Neutrophil (primary cell): ENCODE results near the gene HYAL1.

Experiments used
- H3K27ac ChIP-seq: fragments of 200-600 bp; sonication (generic); 2 replicates; pipeline ENCODE4 v1.5.1; 2016; ENCODE audit warnings: mild to moderate bottlenecking, moderate library complexity
- H3K27me3 ChIP-seq: fragments of 200-600 bp; sonication (generic); 2 replicates; pipeline ENCODE4 v1.6.0; 2016; ENCODE audit warnings: mild to moderate bottlenecking
- H3K36me3 ChIP-seq: fragments of 200-600 bp; sonication (generic); 2 replicates; pipeline ENCODE4 v1.5.1; 2017
- H3K4me1 ChIP-seq, 2 experiments: fragments of 200-600 bp in 1 of 2; sonication (generic) in 1 of 2; 1 replicate in 1 of 2; 2 replicates in 1 of 2; pipeline versions ENCODE4 v1.5.1 to v1.6.1; 2013 to 2016; ENCODE audit warnings: low read depth in 1 of 2, low read length in 1 of 2, mild to moderate bottlenecking in 1 of 2, moderate library complexity in 1 of 2; ENCODE audit not compliant: control insufficient read depth in 1 of 2, insufficient read depth in 1 of 2
- H3K4me3 ChIP-seq, 2 experiments: fragments of 200-600 bp in 1 of 2; sonication (generic) in 1 of 2; 1 replicate in 1 of 2; 2 replicates in 1 of 2; pipeline ENCODE4 v1.5.1; 2013 to 2016; ENCODE audit warnings: low read depth in 1 of 2, low read length in 1 of 2, mild to moderate bottlenecking in 1 of 2, moderate library complexity in 1 of 2
- H3K9me3 ChIP-seq: fragments of 200-600 bp; sonication (generic); 2 replicates; pipeline ENCODE4 v1.5.1; 2016
- TF ChIP-seq, protein P1 (sequence below): fragments of 200-600 bp; sonication (generic); IDR thresholded peaks from 2 replicates; pipeline ENCODE4 v1.5.1; 2016; ENCODE audit warnings: antibody characterized with exemption

The HYAL1 gene

DNA sequence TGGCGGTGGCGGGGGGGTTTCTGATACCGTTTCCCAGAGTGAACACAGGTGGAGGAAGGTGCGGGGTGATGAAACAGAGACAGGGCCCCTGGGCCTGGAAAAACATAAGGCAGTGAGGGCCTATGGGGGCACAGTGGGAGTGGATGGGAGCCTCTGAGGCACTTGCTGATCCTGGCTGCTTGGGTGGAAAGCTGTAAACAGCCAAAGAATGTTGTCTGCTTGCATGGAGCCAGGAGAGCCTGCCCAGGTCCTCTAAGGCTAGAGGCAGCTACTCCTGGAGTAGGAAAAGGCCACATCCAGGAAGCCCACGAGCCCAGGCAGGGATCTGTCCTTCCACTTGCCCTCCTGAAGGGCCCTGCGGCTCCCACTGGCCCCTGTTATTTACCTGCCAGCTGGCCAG is 37.4 kb downstream of the HYAL1 start:
- H3K4me1 ChIP-seq: peaks cover under 1 to 1% of the 10 kb centered on the region in 2 experiments
- peaks cover 18% of the 10 kb centered on the region for H3K36me3 ChIP-seq
- TF ChIP-seq, protein P1, sequence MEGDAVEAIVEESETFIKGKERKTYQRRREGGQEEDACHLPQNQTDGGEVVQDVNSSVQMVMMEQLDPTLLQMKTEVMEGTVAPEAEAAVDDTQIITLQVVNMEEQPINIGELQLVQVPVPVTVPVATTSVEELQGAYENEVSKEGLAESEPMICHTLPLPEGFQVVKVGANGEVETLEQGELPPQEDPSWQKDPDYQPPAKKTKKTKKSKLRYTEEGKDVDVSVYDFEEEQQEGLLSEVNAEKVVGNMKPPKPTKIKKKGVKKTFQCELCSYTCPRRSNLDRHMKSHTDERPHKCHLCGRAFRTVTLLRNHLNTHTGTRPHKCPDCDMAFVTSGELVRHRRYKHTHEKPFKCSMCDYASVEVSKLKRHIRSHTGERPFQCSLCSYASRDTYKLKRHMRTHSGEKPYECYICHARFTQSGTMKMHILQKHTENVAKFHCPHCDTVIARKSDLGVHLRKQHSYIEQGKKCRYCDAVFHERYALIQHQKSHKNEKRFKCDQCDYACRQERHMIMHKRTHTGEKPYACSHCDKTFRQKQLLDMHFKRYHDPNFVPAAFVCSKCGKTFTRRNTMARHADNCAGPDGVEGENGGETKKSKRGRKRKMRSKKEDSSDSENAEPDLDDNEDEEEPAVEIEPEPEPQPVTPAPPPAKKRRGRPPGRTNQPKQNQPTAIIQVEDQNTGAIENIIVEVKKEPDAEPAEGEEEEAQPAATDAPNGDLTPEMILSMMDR: no peak
- H3K9me3 ChIP-seq: no peaks in the 10 kb centered on the region
- peaks cover 49% of the 10 kb centered on the region for H3K27me3 ChIP-seq
- H3K27ac ChIP-seq: no peak overlapping the region
- no peak overlapping the region for H3K4me3 ChIP-seq

DNA sequence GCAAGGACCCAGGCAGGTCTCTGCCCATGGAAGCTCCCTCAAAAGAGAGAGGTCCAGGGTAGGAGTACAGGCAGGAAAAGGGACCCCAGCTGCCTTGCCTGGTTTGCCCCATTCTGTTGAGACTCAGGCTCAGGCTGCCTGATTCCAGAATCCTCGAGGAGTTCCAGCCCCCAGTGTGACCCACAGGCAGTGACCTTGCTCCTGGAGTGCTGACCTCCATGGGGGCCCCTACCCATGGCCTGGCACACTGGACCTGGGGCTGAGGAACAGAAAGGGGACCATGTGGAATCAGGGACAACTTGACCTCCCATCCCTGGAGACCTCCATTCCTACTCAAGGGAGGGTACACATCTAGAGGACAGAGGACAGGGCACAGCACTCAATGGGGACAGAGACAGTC is 37.8 kb downstream of the HYAL1 start:
- no peak overlapping the region for H3K4me3 ChIP-seq
- H3K36me3 ChIP-seq: peaks cover 21% of the 10 kb centered on the region
- no peaks in the 10 kb centered on the region for H3K9me3 ChIP-seq
- peaks cover 49% of the 10 kb centered on the region for H3K27me3 ChIP-seq
- no peak overlapping the region for H3K27ac ChIP-seq
- TF ChIP-seq, protein P1: no peak
- peaks cover 5 to 6% of the 10 kb centered on the region in 2 experiments for H3K4me1 ChIP-seq

DNA sequence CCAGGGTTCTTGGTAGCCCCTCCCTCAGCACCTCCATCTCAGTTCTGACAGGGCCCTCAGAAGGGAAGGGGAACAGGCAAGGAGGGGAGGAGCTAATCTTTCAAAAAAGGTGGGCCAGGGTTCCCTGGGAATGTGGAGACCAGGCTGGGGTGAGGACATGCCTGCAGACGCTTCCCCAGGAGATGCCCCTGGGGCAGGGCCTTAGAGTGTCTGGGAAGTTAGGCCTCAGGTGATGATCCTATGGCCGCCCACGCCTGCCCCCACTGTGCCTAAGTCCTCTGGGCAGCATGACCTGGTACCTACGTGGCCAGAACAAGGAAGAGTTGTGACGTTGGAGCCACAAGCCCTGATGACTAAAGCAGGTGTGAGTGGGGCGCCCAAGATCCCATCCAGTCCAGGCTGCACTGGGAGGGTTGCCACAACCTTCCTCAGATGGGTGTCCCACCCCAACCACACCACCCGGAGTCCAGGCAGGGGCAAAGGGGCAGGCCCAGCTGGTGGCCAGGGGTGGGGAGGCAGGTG is 38.3 kb downstream of the HYAL1 start:
- Histone ChIP-seq H3K36me3 (peaks cover 21% of the 10 kb centered on the region), H3K4me3 (no peak overlapping the region), H3K9me3 (no peaks in the 10 kb centered on the region), H3K4me1 (peaks cover 9 to 11% of the 10 kb centered on the region in 2 experiments), H3K27ac (no peak overlapping the region), H3K27me3 (peaks cover 49% of the 10 kb centered on the region)
- TF ChIP-seq, protein P1: no peak

DNA sequence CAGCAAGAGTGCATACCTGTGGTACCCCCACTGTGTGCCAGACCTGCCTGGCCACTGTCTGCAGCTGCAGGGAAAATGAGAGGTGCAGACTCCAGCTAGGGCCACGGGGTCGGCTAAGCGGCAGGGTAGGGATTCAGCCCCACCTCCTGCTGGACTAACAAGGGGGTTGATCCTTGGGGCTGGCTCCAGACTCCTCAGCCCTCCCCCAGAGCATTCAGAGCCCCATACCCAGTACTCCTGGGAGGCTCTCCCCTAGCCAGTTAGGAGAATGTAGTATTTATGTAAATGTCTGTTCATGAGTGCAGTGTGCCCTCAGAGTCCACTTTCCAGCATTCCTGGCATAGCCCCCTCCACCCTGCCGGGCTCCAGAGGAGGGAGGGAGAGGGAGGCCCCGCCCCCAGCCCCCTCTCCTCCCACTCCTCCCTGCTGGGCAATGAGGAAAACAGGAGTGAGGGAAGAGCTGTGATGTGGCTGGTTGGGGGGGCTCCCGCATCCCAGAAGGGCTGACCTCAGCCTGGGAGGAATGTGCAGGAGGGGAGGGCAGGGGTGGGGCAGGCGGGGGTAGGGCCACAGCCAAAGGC is 38.9 kb downstream of the HYAL1 start:
- H3K4me3 ChIP-seq: no peak overlapping the region

DNA sequence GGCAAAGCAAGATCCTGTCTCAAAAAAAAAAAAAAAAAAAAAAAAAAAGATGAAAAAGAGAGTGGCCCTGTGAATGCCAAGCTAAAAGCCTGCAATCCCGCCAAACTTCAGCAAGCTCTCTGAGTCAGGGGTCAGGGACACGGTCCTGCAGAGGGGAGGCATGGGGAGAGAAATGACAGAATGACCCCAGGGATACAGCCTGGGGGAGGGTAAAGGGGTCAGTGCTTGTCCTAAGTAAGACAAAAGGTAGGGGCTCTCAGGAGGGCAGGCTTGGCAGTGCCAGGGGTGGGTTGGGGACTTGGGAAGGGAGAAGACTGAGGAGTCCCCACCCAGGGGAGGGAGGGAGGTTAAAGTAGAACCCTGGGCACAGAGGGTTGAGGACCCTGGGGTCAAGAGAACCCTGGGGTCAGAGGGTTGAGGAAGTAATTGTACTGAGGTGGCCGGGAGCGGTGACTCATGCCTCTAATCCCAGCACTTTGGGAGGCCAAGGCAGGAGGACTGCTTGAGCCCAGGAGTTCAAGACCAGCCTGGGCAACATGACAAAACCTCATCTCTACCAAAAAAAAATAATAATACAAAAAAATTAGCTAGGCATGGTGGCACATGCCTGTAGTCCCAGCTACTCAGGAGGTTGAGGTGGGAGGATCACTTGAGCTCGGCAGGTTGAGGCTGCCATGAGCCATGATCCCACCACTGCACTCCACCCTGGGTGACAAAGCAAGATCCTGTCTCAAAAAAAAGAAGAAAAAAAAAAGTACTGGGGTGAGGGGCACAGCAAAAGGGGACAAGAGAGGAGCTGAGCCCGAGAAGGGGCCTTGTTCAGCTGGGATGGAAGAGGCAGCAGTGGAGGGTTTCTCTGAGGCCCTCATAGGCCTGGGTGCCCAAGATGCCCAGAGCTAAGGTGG is 39.6 kb downstream of the HYAL1 start:
- H3K27me3 ChIP-seq: peaks cover 43% of the 10 kb centered on the region
- H3K4me3 ChIP-seq: no peak overlapping the region
- no peak overlapping the region for H3K27ac ChIP-seq
- peaks cover 32% of the 10 kb centered on the region for H3K36me3 ChIP-seq
- H3K4me1 ChIP-seq: peaks cover 15 to 18% of the 10 kb centered on the region in 2 experiments
- TF ChIP-seq, protein P1: no peak
- H3K9me3 ChIP-seq: no peaks in the 10 kb centered on the region

More for the DNA sequence above, 38.9 kb downstream of the HYAL1 start:
- Histone ChIP-seq H3K36me3 (peaks cover 24% of the 10 kb centered on the region), H3K27me3 (peaks cover 49% of the 10 kb centered on the region), H3K9me3 (no peaks in the 10 kb centered on the region), H3K27ac (no peak overlapping the region), H3K4me1 (peaks cover 13 to 16% of the 10 kb centered on the region in 2 experiments)
- TF ChIP-seq, protein P1: no peak
